ENCODE data around the gene IRX4. TPM values are rescaled to one million over a fixed set of nuclear protein-coding genes. Genes with fewer than 3 reads are reported as not detected.

Gene IRX4
- total and polyA plus RNA-seq, 2 experiments from 2014 or later, result 0.82 to 1.7 TPM

DNA sequence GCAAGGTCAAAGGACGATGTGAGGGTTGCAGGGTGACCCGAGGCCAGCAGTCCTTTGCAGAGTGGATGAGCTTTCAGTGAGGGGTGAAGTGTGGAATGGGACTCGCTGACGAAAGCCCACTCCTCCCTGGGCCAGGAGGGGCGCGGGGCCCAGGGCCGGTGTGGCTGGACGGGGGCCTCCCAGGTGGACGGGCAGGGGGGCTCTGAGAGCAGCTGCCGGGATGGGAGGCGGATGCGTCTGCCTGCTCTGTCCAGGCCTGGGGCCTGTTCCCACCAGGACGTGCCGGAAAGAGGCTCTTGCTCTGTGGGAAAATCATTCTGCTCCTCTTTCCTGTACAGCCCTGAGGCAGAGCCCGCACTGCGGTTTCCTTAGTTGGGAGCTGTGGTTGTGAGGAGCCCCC lies 24.3 kb downstream of the IRX4 start:
- H3K4me3 ChIP-seq, result no peak overlapping the region
- H2AFZ ChIP-seq, result no peak overlapping the region
- TF ChIP-seq EZH2phosphoT487 (IDR thresholded peaks at IDR 0.05; ENCODE audit: unreplicated experiment), result no peak
- TF ChIP-seq CREB1 (CRISPR knock-in tag; IDR thresholded peaks at IDR 0.05; ENCODE audit: low read depth), result no peak
- TF ChIP-seq, protein P1, sequence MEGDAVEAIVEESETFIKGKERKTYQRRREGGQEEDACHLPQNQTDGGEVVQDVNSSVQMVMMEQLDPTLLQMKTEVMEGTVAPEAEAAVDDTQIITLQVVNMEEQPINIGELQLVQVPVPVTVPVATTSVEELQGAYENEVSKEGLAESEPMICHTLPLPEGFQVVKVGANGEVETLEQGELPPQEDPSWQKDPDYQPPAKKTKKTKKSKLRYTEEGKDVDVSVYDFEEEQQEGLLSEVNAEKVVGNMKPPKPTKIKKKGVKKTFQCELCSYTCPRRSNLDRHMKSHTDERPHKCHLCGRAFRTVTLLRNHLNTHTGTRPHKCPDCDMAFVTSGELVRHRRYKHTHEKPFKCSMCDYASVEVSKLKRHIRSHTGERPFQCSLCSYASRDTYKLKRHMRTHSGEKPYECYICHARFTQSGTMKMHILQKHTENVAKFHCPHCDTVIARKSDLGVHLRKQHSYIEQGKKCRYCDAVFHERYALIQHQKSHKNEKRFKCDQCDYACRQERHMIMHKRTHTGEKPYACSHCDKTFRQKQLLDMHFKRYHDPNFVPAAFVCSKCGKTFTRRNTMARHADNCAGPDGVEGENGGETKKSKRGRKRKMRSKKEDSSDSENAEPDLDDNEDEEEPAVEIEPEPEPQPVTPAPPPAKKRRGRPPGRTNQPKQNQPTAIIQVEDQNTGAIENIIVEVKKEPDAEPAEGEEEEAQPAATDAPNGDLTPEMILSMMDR (conservative IDR thresholded peaks at IDR 0.05; ENCODE audit: low read depth in 2 of 2), result no peak
- no peak for TF ChIP-seq NANOG (IDR thresholded peaks at IDR 0.05; ENCODE audit: borderline replicate concordance)
- no peak for TF ChIP-seq STAT1 (IDR thresholded peaks at IDR 0.05; ENCODE audit: unreplicated experiment)
- TF ChIP-seq EZH2 (IDR thresholded peaks at IDR 0.05; ENCODE audit: low read depth, unreplicated experiment), result no peak
- peaks cover 14% of the 10 kb centered on the region for H3K27me3 Mint-ChIP-seq (ENCODE audit: insufficient read depth, low read depth, poor library complexity)
- H3K36me3 ChIP-seq (ENCODE audit: insufficient read depth), result no peaks in the 10 kb centered on the region
- no peaks in the 10 kb centered on the region for H3K27me3 ChIP-seq (ENCODE audit: insufficient read depth)
- 0 out of 2 replicates have a peak, but pooled peaks cover 2% of the 10 kb centered on the region for H3K9me2 ChIP-seq (ENCODE audit: insufficient read depth)
- no peaks in the 10 kb centered on the region for H3K79me2 ChIP-seq (replicated peaks; ENCODE audit: insufficient read depth)
- H3K27ac Mint-ChIP-seq, result no peak overlapping the region
- H4K20me1 ChIP-seq (replicated peaks; ENCODE audit: insufficient read depth), result no peaks in the 10 kb centered on the region
- H3K9me3 Mint-ChIP-seq, result no peaks in the 10 kb centered on the region
- no peak for DNase-seq (ENCODE audit: low spot score)
- no peak overlapping the region for H3K4me2 ChIP-seq
- no peak overlapping the region for H3K27ac ChIP-seq (ENCODE audit: low read depth)
- no peaks in the 10 kb centered on the region for H3K36me3 Mint-ChIP-seq (ENCODE audit: low read depth)
- H3F3A ChIP-seq (replicated peaks; ENCODE audit: low read depth), result no peaks in the 10 kb centered on the region
- H3K4me1 ChIP-seq (ENCODE audit: insufficient read depth), result no peaks in the 10 kb centered on the region
- peaks cover 4% of the 10 kb centered on the region; the same call in 1 of the 3 replicates for H3K4me1 Mint-ChIP-seq
- no peak overlapping the region for H3K4me3 Mint-ChIP-seq
- ATAC-seq, result no peak

DNA sequence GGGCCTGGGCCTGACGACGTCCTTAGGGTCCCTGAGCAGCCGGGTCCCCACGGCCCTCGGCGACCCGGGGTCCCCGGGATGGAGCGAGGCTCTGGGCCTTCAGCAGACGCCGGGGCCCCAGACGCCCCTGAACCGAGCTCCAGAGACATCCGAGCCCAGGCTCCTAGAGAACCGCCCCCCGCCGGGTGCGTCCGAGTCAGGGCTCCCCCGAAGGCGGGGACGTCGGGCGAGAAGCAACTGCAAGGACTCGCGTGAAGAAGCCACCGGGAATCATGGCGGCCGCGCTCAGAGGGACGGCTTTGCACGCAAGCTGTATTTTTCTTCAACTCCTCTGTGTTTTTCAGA lies 25.5 kb downstream of the IRX4 start:
- no peaks in the 10 kb centered on the region for H4K20me1 ChIP-seq (replicated peaks; ENCODE audit: insufficient read depth)
- H3K36me3 ChIP-seq (ENCODE audit: insufficient read depth), result no peaks in the 10 kb centered on the region
- no peaks in the 10 kb centered on the region for H3K36me3 Mint-ChIP-seq (ENCODE audit: low read depth)
- no peak overlapping the region for H3K4me3 ChIP-seq
- DNase-seq (ENCODE audit: low spot score) (peak; percentile 44), ATAC-seq (peak; percentile 47)
- 0 out of 2 replicates have a peak, but pooled peaks cover 2% of the 10 kb centered on the region for H3K9me2 ChIP-seq (ENCODE audit: insufficient read depth)
- H3F3A ChIP-seq (replicated peaks; ENCODE audit: low read depth), result no peaks in the 10 kb centered on the region
- H3K27ac Mint-ChIP-seq, result no peak overlapping the region
- no peaks in the 10 kb centered on the region for H3K4me1 ChIP-seq (ENCODE audit: insufficient read depth)
- H3K4me1 Mint-ChIP-seq, result peaks cover 4% of the 10 kb centered on the region; the same call in 1 of the 3 replicates
- H3K79me2 ChIP-seq (replicated peaks; ENCODE audit: insufficient read depth), result no peaks in the 10 kb centered on the region
- H3K4me2 ChIP-seq, result no peak overlapping the region
- no peak overlapping the region for H2AFZ ChIP-seq
- H3K9me3 Mint-ChIP-seq, result no peaks in the 10 kb centered on the region
- peaks cover 22% of the 10 kb centered on the region for H3K27me3 Mint-ChIP-seq (ENCODE audit: insufficient read depth, low read depth, poor library complexity)
- H3K27ac ChIP-seq (ENCODE audit: low read depth), result no peak overlapping the region
- no peak overlapping the region for H3K4me3 Mint-ChIP-seq
- H3K27me3 ChIP-seq (ENCODE audit: insufficient read depth), result peaks cover 8% of the 10 kb centered on the region; the same call in 1 of the 2 replicates
- TF ChIP-seq JUNB (IDR thresholded peaks at IDR 0.05; ENCODE audit: unreplicated experiment) (no peak), NANOG (IDR thresholded peaks at IDR 0.05; ENCODE audit: borderline replicate concordance) (no peak), EZH2phosphoT487 (IDR thresholded peaks at IDR 0.05; ENCODE audit: unreplicated experiment) (no peak), ZNF114 (CRISPR knock-in tag; IDR thresholded peaks at IDR 0.05) (no peak), ZNF331 (CRISPR knock-in tag; IDR thresholded peaks at IDR 0.05; ENCODE audit: low read depth) (no peak), POLR2AphosphoS5 (IDR thresholded peaks at IDR 0.05; ENCODE audit: low read depth) (no peak)
- TF ChIP-seq, protein P2, sequence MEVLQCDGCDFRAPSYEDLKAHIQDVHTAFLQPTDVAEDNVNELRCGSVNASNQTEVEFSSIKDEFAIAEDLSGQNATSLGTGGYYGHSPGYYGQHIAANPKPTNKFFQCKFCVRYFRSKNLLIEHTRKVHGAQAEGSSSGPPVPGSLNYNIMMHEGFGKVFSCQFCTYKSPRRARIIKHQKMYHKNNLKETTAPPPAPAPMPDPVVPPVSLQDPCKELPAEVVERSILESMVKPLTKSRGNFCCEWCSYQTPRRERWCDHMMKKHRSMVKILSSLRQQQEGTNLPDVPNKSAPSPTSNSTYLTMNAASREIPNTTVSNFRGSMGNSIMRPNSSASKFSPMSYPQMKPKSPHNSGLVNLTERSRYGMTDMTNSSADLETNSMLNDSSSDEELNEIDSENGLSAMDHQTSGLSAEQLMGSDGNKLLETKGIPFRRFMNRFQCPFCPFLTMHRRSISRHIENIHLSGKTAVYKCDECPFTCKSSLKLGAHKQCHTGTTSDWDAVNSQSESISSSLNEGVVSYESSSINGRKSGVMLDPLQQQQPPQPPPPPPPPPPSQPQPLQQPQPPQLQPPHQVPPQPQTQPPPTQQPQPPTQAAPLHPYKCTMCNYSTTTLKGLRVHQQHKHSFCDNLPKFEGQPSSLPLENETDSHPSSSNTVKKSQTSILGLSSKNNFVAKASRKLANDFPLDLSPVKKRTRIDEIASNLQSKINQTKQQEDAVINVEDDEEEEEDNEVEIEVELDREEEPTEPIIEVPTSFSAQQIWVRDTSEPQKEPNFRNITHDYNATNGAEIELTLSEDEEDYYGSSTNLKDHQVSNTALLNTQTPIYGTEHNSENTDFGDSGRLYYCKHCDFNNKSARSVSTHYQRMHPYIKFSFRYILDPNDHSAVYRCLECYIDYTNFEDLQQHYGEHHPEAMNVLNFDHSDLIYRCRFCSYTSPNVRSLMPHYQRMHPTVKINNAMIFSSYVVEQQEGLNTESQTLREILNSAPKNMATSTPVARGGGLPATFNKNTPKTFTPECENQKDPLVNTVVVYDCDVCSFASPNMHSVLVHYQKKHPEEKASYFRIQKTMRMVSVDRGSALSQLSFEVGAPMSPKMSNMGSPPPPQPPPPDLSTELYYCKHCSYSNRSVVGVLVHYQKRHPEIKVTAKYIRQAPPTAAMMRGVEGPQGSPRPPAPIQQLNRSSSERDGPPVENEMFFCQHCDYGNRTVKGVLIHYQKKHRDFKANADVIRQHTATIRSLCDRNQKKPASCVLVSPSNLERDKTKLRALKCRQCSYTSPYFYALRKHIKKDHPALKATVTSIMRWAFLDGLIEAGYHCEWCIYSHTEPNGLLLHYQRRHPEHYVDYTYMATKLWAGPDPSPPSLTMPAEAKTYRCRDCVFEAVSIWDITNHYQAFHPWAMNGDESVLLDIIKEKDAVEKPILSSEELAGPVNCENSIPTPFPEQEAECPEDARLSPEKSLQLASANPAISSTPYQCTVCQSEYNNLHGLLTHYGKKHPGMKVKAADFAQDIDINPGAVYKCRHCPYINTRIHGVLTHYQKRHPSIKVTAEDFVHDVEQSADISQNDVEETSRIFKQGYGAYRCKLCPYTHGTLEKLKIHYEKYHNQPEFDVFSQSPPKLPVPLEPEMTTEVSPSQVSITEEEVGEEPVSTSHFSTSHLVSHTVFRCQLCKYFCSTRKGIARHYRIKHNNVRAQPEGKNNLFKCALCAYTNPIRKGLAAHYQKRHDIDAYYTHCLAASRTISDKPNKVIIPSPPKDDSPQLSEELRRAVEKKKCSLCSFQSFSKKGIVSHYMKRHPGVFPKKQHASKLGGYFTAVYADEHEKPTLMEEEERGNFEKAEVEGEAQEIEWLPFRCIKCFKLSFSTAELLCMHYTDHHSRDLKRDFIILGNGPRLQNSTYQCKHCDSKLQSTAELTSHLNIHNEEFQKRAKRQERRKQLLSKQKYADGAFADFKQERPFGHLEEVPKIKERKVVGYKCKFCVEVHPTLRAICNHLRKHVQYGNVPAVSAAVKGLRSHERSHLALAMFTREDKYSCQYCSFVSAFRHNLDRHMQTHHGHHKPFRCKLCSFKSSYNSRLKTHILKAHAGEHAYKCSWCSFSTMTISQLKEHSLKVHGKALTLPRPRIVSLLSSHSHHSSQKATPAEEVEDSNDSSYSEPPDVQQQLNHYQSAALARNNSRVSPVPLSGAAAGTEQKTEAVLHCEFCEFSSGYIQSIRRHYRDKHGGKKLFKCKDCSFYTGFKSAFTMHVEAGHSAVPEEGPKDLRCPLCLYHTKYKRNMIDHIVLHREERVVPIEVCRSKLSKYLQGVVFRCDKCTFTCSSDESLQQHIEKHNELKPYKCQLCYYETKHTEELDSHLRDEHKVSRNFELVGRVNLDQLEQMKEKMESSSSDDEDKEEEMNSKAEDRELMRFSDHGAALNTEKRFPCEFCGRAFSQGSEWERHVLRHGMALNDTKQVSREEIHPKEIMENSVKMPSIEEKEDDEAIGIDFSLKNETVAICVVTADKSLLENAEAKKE (CRISPR knock-in tag; IDR thresholded peaks at IDR 0.05), result no peak
- TF ChIP-seq, protein P1 (conservative IDR thresholded peaks at IDR 0.05; ENCODE audit: low read depth in 2 of 2), result no peak

Measured in GM23338 (cell line).